Measurements from ENCODE around the gene MEMO1.

MEMO1 gene

DNA sequence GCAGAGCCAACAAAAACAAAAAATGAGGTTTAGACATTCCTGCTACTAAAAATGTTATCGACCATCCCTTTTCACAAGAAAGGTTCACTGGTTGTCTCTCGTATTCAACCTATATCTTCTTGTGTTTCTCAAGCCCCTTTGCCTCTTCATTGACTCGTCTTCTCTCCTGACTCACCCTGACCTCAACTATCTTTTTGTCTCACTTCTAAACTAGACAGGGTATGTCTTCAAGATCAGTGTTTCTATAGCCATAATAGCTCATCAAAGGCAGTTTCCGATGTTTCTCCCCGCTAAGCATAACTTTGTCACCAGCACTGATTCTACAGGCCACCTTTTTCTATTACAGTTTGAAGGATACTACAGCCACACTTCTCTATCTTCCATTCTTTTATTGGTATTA, 178.4 kb downstream of the MEMO1 start:
- FAIRE-seq: no peak
- DNase-seq (ENCODE audit: insufficient read length, low spot score): no peak
- TF ChIP-seq, protein P1, sequence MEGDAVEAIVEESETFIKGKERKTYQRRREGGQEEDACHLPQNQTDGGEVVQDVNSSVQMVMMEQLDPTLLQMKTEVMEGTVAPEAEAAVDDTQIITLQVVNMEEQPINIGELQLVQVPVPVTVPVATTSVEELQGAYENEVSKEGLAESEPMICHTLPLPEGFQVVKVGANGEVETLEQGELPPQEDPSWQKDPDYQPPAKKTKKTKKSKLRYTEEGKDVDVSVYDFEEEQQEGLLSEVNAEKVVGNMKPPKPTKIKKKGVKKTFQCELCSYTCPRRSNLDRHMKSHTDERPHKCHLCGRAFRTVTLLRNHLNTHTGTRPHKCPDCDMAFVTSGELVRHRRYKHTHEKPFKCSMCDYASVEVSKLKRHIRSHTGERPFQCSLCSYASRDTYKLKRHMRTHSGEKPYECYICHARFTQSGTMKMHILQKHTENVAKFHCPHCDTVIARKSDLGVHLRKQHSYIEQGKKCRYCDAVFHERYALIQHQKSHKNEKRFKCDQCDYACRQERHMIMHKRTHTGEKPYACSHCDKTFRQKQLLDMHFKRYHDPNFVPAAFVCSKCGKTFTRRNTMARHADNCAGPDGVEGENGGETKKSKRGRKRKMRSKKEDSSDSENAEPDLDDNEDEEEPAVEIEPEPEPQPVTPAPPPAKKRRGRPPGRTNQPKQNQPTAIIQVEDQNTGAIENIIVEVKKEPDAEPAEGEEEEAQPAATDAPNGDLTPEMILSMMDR (IDR thresholded peaks at IDR 0.05; ENCODE audit: insufficient read depth, missing control alignments): no peak

DNA sequence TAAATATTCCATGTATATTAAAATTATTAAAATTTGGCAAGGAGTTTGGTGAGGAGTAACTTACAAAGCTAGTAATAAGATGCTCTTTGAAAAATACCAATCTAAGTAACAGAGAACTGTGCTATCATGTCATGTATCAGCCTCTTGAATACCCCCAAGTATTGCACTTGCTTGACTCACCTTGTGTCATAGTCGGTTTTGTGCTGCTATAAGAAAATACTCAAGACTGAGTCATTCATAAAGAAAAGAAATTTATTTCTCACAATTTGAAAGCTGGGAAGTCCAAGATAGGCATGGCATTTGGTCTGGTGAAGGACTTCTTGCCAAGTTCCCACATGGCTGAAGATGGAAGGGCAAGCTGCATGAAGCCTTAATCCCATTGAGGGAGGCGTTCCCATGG, 179.2 kb downstream of the MEMO1 start:
- no peak for DNase-seq (ENCODE audit: insufficient read length, low spot score)
- no peak for FAIRE-seq
- TF ChIP-seq, protein P1 (IDR thresholded peaks at IDR 0.05; ENCODE audit: insufficient read depth, missing control alignments): no peak

DNA sequence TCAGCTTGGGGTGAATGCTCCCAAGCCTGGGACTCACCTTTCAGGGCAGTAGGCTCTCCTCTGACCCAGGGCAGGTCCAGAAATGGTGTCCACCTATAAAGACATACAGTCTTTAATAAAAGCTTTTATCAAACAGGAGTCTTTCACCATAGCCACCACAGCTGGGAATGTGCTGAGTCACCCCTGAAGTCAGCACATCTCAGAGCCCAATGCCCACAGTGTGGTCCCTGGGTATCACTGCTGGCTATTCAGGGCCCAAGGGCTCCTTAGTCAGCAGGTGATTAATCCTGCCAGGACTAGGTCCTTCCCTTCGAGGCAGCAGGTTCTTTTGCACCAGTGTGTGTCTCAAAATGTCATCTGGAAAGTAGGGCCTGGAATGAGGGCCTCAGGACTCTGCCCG, 181.9 kb downstream of the MEMO1 start:
- TF ChIP-seq, protein P1 (IDR thresholded peaks at IDR 0.05; ENCODE audit: insufficient read depth, missing control alignments): no peak
- no peak for DNase-seq (ENCODE audit: insufficient read length, low spot score)

DNA sequence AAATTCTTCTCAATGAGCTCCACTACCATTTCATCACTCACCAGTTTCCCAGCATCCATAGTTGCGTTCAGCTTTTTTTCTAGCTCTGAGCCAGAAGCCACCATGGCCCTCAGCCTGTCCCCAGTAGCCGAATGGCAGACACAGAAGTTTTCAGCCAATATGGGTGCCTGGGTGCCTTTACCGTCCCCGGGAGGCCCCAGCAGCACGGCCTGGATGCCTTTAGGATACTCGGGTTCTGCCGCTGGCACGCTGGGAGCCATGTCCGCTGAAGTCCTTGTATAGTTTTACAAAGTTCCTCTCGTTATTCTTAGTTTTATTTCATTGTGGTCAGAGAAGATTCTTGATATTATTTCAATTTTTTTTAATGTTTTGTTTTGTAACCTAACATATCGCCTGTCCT, 187.2 kb downstream of the MEMO1 start:
- TF ChIP-seq, protein P1 (IDR thresholded peaks at IDR 0.05; ENCODE audit: insufficient read depth, missing control alignments): no peak
- FAIRE-seq (no peak), DNase-seq (ENCODE audit: insufficient read length, low spot score) (no peak)

More for the DNA sequence above, 181.9 kb downstream of the MEMO1 start:
- FAIRE-seq: no peak

DNA sequence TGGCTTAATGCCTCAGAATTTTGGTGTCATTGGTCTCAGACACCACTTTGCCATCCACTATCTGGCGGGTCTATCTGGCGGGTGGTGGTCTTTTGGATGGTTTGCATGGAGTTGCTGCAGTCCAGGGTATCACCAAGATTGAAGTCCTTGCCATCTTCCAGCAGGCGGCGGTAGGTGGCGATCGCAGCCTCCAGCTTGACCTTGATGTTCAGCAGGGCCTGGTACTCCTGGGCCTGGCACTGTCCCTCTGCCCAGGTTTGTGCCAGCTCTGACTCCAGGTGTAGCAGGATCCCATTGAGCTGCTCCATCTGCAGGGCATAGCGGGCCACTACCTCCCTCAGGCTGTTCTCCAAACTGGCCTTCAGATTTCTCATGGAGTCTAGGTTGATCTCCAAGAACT, 188.2 kb downstream of the MEMO1 start:
- TF ChIP-seq, protein P1 (IDR thresholded peaks at IDR 0.05; ENCODE audit: insufficient read depth, missing control alignments): no peak
- FAIRE-seq (no peak), DNase-seq (ENCODE audit: insufficient read length, low spot score) (no peak)

All from D721Med (cell line).